ENCODE data around the gene CD300H.

The CD300H gene

DNA sequence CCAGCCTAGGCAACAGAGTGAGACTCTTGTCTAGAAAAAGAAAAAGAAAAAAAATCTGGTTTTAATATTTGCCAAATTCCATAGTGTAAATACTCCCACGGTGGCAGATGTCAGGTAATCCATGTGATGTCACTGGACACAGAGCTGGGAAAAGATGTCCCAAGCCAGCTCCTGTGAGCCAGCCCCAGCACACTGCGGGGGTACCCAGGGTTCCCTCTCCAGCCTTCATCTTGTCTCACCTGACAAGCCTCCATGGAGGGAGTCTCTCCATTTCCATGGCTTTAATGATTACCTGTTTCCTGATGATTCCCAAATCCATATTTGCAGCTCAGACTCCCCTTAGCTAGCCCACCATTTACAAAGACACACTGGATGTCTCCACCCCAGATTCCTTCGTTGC lies 40.6 kb downstream of the CD300H start:
- TF ChIP-seq ZBTB7A (IDR thresholded peaks at IDR 0.05; ENCODE audit: low read depth) = no peak
- no peak for TF ChIP-seq EGR1 (IDR thresholded peaks at IDR 0.05)
- TF ChIP-seq RAD21 (IDR thresholded peaks at IDR 0.05; ENCODE audit: low read depth) = no peak
- TF ChIP-seq CEBPB (IDR thresholded peaks at IDR 0.05) = no peak
- no peak for TF ChIP-seq TAF1 (IDR thresholded peaks at IDR 0.05; ENCODE audit: low read depth)
- TF ChIP-seq, protein P1, sequence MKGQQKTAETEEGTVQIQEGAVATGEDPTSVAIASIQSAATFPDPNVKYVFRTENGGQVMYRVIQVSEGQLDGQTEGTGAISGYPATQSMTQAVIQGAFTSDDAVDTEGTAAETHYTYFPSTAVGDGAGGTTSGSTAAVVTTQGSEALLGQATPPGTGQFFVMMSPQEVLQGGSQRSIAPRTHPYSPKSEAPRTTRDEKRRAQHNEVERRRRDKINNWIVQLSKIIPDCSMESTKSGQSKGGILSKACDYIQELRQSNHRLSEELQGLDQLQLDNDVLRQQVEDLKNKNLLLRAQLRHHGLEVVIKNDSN (IDR thresholded peaks at IDR 0.05) = no peak
- TF ChIP-seq MAX (IDR thresholded peaks at IDR 0.05) = no peak
- no peak for TF ChIP-seq TEAD4 (IDR thresholded peaks at IDR 0.05)
- no peak for TF ChIP-seq REST (IDR thresholded peaks at IDR 0.05; ENCODE audit: low read depth)
- TF ChIP-seq CREB1 (IDR thresholded peaks at IDR 0.05; ENCODE audit: low read depth) = no peak
- TF ChIP-seq FOXM1 (IDR thresholded peaks at IDR 0.05; ENCODE audit: borderline replicate concordance, low read depth) = no peak
- no peak for TF ChIP-seq TCF12 (IDR thresholded peaks at IDR 0.05; ENCODE audit: low read depth)

DNA sequence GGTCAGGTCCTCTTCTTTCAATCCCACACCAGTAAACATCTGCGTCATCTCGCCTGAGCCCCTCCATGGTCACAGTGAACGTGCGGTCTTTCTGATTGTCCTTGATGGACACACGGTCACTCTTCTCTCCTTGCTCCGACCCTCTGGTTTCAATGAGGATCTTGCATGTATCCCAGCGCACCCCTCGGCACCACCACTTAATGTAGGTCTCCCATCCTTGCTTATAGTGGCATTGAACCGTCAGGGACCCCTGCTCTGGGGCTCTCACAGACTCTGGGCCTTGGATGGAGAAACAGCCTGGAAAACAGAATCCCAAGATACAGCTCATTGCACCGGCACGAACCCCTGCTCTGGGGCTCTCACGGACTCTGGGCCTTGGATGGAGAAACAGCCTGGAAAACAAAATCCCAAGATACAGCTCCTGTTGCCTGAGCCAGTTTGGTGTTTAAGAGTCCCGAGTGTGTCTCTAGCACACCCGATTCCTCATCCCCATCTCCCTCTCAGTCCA lies 41.5 kb downstream of the CD300H start:
- TF ChIP-seq FOXM1 (IDR thresholded peaks at IDR 0.05; ENCODE audit: borderline replicate concordance, low read depth) (no peak), TEAD4 (IDR thresholded peaks at IDR 0.05) (no peak), ZBTB7A (IDR thresholded peaks at IDR 0.05; ENCODE audit: low read depth) (no peak), CREB1 (IDR thresholded peaks at IDR 0.05; ENCODE audit: low read depth) (no peak), EP300 (IDR thresholded peaks at IDR 0.05; ENCODE audit: borderline replicate concordance) (no peak), NFIC (IDR thresholded peaks at IDR 0.05) (no peak), TCF12 (IDR thresholded peaks at IDR 0.05; ENCODE audit: low read depth) (no peak), RAD21 (IDR thresholded peaks at IDR 0.05; ENCODE audit: low read depth) (no peak), TAF1 (IDR thresholded peaks at IDR 0.05; ENCODE audit: low read depth) (no peak), EGR1 (IDR thresholded peaks at IDR 0.05) (no peak)

DNA sequence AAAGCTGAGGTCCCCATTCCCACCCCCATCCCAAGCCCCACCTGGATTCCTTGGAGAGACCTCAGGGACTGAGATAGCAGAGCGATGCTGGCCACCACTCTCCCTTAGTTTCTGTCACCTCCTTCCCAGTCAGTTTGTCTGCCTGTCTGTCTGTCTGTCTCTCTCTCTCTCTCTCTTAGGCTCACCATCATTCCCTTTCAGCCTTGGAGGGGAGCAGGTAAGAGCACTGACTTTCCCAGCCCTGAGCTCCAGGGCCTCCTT lies 41.9 kb downstream of the CD300H start:
- TF ChIP-seq TEAD4 (IDR thresholded peaks at IDR 0.05) = no peak
- no peak for TF ChIP-seq EP300 (IDR thresholded peaks at IDR 0.05; ENCODE audit: borderline replicate concordance)
- no peak for TF ChIP-seq TAF1 (IDR thresholded peaks at IDR 0.05; ENCODE audit: low read depth)
- TF ChIP-seq MAX (IDR thresholded peaks at IDR 0.05) = no peak
- no peak for TF ChIP-seq CREB1 (IDR thresholded peaks at IDR 0.05; ENCODE audit: low read depth)
- no peak for TF ChIP-seq CEBPB (IDR thresholded peaks at IDR 0.05)
- no peak for TF ChIP-seq EGR1 (IDR thresholded peaks at IDR 0.05)
- no peak for TF ChIP-seq YY1 (IDR thresholded peaks at IDR 0.05; ENCODE audit: low read depth)
- no peak for TF ChIP-seq TCF12 (IDR thresholded peaks at IDR 0.05; ENCODE audit: low read depth)
- no peak for TF ChIP-seq NFIC (IDR thresholded peaks at IDR 0.05)
- TF ChIP-seq, protein P1 (IDR thresholded peaks at IDR 0.05) = no peak
- no peak for TF ChIP-seq ZBTB7A (IDR thresholded peaks at IDR 0.05; ENCODE audit: low read depth)
- no peak for TF ChIP-seq REST (IDR thresholded peaks at IDR 0.05; ENCODE audit: low read depth)

- TF ChIP-seq RAD21 (IDR thresholded peaks at IDR 0.05; ENCODE audit: low read depth) (no peak), CREB1 (IDR thresholded peaks at IDR 0.05; ENCODE audit: low read depth) (no peak), YY1 (IDR thresholded peaks at IDR 0.05; ENCODE audit: low read depth) (no peak), FOXM1 (IDR thresholded peaks at IDR 0.05; ENCODE audit: borderline replicate concordance, low read depth) (no peak), REST (IDR thresholded peaks at IDR 0.05; ENCODE audit: low read depth) (no peak), ZBTB7A (IDR thresholded peaks at IDR 0.05; ENCODE audit: low read depth) (no peak), EP300 (IDR thresholded peaks at IDR 0.05; ENCODE audit: borderline replicate concordance) (no peak), MAX (IDR thresholded peaks at IDR 0.05) (no peak), TCF12 (IDR thresholded peaks at IDR 0.05; ENCODE audit: low read depth) (no peak), CEBPB (IDR thresholded peaks at IDR 0.05) (no peak), EGR1 (IDR thresholded peaks at IDR 0.05) (no peak), NFIC (IDR thresholded peaks at IDR 0.05) (no peak), TEAD4 (IDR thresholded peaks at IDR 0.05) (no peak), TAF1 (IDR thresholded peaks at IDR 0.05; ENCODE audit: low read depth) (no peak)
- TF ChIP-seq, protein P1 (IDR thresholded peaks at IDR 0.05) = no peak
Measured at GRCh38 chr17:74524653-74525464, 42.5 kb downstream of the CD300H start.

All from Ishikawa (cell line).